Choroid plexus epithelial cell (primary cell): Measurements from ENCODE around the gene ATP9B.

Source experiments
- DNase-seq: peaks from one replicate; pipeline ENCODE4 v3.0.0-alpha.2; 2010; ENCODE audit warnings: low read depth
- H3K4me3 ChIP-seq: 2 replicates; pipeline ENCODE4 v1.5.1; 2011; ENCODE audit warnings: low read depth, mild to moderate bottlenecking, control low read depth, low read length, moderate library complexity
- TF ChIP-seq, protein P1 (sequence below): conservative IDR thresholded peaks from 2 replicates; pipeline ENCODE4 v1.5.1; 2011; ENCODE audit warnings: low read depth, mild to moderate bottlenecking, control low read depth, inconsistent platforms, low read length, moderate library complexity

The ATP9B gene

DNA sequence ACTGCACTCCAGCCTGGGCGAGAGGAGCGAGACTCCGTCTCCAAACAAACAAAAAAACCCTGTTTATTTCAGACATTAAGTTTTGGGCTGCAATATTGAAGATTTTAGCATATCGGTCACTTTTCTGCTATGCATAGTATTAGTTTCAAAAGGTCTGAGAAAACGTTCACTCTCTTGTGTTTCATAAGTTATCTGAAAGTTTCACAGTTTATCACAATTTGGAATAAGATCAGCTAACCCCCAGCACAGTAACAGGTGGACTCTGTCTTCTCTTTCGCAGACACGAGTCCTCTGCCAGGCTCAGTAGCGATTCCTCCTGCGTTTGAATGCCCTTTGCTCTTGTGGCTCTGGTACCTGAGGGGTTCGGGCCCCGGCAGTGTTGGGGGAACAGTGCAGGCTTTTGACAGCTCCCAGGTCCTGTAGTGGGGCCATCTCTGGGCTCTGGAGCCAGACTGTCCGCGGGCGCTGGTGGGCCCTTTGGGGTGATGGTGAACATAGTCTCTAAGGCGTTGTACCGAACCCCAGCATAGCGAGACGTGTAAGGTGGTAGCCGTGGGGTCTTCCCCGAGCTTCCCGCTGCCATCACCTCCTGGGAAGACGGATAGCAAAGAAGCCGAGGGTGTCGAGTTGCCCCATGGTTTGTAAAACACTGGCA is 347.0 kb downstream of the ATP9B start:
- DNase-seq, result no peak
- H3K4me3 ChIP-seq, result no peak overlapping the region
- TF ChIP-seq, protein P1, sequence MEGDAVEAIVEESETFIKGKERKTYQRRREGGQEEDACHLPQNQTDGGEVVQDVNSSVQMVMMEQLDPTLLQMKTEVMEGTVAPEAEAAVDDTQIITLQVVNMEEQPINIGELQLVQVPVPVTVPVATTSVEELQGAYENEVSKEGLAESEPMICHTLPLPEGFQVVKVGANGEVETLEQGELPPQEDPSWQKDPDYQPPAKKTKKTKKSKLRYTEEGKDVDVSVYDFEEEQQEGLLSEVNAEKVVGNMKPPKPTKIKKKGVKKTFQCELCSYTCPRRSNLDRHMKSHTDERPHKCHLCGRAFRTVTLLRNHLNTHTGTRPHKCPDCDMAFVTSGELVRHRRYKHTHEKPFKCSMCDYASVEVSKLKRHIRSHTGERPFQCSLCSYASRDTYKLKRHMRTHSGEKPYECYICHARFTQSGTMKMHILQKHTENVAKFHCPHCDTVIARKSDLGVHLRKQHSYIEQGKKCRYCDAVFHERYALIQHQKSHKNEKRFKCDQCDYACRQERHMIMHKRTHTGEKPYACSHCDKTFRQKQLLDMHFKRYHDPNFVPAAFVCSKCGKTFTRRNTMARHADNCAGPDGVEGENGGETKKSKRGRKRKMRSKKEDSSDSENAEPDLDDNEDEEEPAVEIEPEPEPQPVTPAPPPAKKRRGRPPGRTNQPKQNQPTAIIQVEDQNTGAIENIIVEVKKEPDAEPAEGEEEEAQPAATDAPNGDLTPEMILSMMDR, result no peak

DNA sequence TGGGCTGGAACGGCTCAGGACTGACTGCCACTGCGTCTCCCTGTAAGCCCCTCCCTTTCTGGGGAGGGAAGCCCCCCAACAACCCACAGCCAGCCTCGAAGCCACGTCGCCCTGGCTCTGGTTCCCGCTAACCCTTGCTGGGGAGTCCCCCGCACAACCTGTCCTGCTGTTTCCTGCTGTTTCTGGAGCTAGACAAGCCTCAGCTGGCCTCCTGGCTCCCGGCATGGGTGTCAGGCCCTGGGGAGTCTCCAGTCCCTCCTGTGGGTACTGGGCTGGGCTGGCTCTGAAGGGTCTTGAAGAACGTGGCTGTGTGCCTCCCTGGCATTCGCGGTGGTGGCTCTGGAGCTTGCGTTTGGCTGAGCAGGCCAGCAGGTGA is 347.5 kb downstream of the ATP9B start:
- TF ChIP-seq, protein P1, result no peak
- DNase-seq, result no peak
- H3K4me3 ChIP-seq, result no peak overlapping the region

DNA sequence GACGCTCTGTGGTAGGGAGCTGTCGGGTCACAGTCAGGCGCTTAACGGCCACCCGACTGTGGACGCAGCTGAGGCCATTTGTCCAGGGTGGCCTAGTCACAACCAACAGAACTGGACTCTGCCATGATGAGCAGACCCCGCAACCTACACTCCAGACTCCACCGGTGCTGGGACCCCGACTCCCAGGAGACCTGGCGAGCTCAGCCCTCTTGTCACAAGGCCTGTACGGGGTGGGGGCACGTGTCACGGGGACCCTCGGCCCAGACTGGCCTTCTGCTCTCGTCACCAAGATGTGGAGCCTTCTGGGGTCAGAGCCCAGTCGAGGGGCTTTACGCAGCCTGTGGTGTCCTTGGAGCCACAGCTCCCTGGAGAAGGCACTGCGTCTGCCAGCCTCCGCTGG is 349.0 kb downstream of the ATP9B start:
- TF ChIP-seq, protein P1, result no peak
- no peak overlapping the region for H3K4me3 ChIP-seq
- DNase-seq, result no peak

DNA sequence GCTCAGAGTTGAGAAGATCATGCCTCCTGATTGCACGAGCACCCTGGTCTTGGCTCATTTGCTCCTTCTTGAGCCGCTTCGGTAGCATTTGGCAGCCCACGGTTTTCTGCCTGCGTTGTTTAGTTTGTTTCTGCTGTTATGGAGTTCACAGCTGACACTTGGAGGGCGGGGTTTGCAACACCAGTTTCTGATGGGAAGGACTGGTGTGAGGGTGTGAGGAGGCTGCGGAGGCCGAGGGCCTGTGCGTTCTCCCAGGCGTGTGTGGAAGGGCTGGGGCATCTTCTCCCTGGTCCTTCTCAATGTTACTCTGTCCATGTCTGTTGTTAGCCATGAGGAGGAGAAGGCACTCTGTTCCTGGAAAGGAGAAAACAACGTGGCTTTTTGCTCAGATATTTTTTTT is 349.4 kb downstream of the ATP9B start:
- no peak for DNase-seq
- H3K4me3 ChIP-seq, result no peak overlapping the region
- TF ChIP-seq, protein P1, result no peak

DNA sequence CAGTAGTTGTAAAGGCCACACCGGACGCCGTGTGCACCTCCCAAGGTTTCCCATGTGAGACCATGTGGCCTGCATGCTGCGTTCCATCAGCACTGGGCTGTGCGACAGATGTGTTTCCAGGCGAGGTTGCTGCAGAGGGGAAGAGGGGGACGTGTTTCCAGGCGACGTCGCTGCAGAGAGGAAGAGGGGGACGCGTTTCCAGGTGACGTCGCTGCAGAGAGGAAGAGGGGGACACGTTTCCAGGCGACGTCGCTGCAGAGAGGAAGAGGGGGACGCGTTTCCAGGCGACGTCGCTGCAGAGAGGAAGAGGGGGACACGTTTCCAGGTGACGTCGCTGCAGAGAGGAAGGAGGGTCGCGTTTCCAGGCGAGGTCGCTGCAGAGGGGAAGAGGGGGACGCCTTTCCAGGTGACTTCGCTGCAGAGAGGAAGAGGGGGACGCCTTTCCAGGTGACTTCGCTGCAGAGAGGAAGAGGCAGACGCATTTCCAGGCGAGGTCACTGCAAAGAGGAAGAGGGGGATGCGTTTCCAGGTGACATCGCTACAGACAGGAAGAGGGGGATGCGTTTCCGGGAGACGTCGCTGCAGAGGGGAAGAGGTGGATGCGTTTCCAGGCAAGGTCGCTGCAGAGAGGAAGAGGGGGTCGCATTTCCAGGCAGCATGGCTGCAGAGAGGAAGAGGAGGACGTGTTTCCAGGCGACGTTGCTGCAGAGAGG is 351.0 kb downstream of the ATP9B start:
- no peak overlapping the region for H3K4me3 ChIP-seq
- no peak for DNase-seq
- TF ChIP-seq, protein P1, result no peak

DNA sequence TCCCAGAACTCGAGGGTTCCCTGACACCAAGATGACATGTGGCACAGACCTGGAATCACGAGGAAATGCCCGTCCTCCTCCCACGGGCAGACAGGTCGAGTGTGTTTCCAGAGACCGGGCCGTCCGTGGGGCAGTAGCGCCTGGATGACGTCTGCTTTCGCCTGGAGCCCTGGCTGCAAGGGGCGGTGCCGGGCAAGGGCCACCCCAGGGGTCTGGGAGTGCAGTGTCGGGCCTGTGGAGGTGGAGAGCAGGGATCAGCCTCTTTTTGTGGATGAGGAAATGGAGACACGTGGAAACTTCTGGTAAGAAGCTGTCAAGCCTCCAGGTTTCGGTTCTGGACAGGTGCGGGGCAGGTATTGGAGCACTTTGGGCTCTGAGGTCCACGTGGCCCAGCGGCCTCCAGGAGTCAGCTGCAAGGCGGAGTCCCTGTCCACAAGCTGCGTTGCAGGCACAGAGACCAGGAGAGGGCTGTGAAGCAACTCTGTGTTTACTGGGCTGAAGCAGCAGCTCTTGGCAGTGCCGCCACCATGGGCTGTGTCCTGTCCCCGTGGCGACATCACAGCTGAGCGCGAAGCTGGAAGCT is 352.2 kb downstream of the ATP9B start:
- no peak for DNase-seq
- H3K4me3 ChIP-seq, result no peak overlapping the region
- TF ChIP-seq, protein P1, result no peak
